ENCODE measurements around the gene LDLRAP1. TPM values are rescaled to one million over a fixed set of nuclear protein-coding genes. Genes with fewer than 3 reads are reported as not detected.
A peak's percentile ranks its signal among the peaks of the same experiment; 100 is the strongest.

Gene LDLRAP1
- total and polyA plus RNA-seq, 9 of the 15 experiments (the other 6 are each of a cell fraction or from before 2014, with no cell fraction given): 0.56 to 29.6 (median 16.2) TPM

DNA sequence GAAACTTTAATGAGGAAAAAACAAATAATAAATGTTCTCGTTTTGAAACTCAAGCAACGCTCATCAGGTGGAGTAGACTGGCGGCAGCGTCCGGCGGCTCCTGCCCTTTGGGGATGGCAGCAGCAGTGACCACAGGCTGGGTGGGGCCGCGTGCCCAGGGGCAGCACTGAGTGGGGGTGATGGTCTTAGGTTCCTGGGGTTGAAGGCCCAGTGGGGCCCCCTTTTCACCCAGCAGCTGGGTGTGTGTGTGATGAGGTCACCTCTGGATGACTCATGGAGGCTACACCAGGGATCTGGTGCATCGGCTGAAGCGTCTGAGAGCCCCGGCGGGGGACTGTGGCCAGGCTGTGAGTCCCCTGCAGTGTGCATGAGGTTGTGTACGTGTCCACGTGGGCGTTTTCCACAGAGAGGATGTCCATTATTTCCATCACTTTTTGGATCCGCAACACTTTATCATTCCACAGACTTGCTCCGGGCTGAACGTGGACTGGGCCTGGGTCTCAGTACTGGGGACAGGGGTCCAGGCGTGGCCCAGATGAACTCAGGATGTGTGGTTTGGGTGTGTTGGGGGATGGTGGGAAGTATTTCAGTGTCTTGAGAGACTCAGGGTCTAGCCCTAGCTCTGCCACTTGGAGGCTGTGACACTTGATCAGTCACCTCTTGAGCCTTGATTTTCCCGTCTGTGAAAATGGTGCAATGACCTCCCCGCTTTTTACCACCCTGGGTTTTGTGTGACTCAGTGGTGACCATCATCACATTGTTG is 25.6 kb downstream of the LDLRAP1 start:
- intact Hi-C loops (cut with micrococcal nuclease) (no loop called here), in situ Hi-C loops (cut with MboI) (loop anchor here (10.0 kb wide), 1 partner anchor 1724 kb away; no protein-coding TSS in a partner anchor)
- WGBS (ENCODE audit: insufficient coverage, low coverage, missing lambda C conversion rate): 43% methylated on average over 21 of the region's 21 CpGs
- peak overlapping the region; percentile 47; the same call in 2 of the 3 replicates for H3K27ac ChIP-seq (ENCODE audit: extremely low read depth, low read depth, low read length)
- H3K27me3 ChIP-seq (ENCODE audit: control insufficient read depth in 2 of 2, insufficient read depth in 2 of 2, low read length in 2 of 2): peaks cover 0 to 17% of the 10 kb centered on the region in 2 experiments; a peak in 2 of 5 replicates
- H3K9ac ChIP-seq (ENCODE audit: insufficient read depth in 1 of 2, low read depth in 2 of 2, low read length in 2 of 2): peak overlapping the region in 1 of 2 experiments; percentile 68; a peak in 2 of 4 replicates
- BruUV-seq (replicated peaks): no TSS peak
- DNase-seq (ENCODE audit: extremely low read depth in 1 of 4, low spot score in 3 of 4) (peak; percentile 81 to 83 (median 82)), ATAC-seq (peak; percentile 81), FAIRE-seq (peak; percentile 76)
- no peaks in the 10 kb centered on the region for H3K79me2 ChIP-seq (ENCODE audit: control insufficient read depth, insufficient read depth, low read length)
- H3K4me2 ChIP-seq (ENCODE audit: insufficient read depth, low read length): peak overlapping the region; percentile 9; the same call in 1 of the 2 replicates
- no peaks in the 10 kb centered on the region for H4K20me1 ChIP-seq (replicated peaks; ENCODE audit: control insufficient read depth, insufficient read depth, low read length)
- POLR2A ChIA-PET: interaction anchor here (0.6 to 6.6 kb wide), 3 partner anchors 10 to 202 kb away, joined by 3 to 39 read pairs (median 10); no protein-coding TSS in a partner anchor
- peaks cover 8% of the 10 kb centered on the region; the same call in 1 of the 3 replicates for H3K36me3 ChIP-seq (ENCODE audit: control insufficient read depth, insufficient read depth, low read length)
- H2AFZ ChIP-seq (ENCODE audit: low read depth, low read length): no peak overlapping the region
- no peak overlapping the region for H3K4me3 ChIP-seq
- peaks cover 11% of the 10 kb centered on the region for H3K9me1 ChIP-seq (ENCODE audit: control insufficient read depth, insufficient read depth, low read length)
- no peaks in the 10 kb centered on the region for H3K9me3 ChIP-seq (replicated peaks; ENCODE audit: control insufficient read depth, insufficient read depth, low read depth, low read length)
- CTCF ChIA-PET (ENCODE audit: low intra/inter-chr PET ratio): interaction anchor here (0.6 kb wide), 1 partner anchor 139 kb away, joined by 3 read pairs; no protein-coding TSS in a partner anchor
- peaks cover 24 to 46% of the 10 kb centered on the region in 2 experiments for H3K4me1 ChIP-seq (replicated peaks in 1 of 2; ENCODE audit: control insufficient read depth in 2 of 2, insufficient read depth in 2 of 2, low read length in 2 of 2)
- TF ChIP-seq, protein P1, sequence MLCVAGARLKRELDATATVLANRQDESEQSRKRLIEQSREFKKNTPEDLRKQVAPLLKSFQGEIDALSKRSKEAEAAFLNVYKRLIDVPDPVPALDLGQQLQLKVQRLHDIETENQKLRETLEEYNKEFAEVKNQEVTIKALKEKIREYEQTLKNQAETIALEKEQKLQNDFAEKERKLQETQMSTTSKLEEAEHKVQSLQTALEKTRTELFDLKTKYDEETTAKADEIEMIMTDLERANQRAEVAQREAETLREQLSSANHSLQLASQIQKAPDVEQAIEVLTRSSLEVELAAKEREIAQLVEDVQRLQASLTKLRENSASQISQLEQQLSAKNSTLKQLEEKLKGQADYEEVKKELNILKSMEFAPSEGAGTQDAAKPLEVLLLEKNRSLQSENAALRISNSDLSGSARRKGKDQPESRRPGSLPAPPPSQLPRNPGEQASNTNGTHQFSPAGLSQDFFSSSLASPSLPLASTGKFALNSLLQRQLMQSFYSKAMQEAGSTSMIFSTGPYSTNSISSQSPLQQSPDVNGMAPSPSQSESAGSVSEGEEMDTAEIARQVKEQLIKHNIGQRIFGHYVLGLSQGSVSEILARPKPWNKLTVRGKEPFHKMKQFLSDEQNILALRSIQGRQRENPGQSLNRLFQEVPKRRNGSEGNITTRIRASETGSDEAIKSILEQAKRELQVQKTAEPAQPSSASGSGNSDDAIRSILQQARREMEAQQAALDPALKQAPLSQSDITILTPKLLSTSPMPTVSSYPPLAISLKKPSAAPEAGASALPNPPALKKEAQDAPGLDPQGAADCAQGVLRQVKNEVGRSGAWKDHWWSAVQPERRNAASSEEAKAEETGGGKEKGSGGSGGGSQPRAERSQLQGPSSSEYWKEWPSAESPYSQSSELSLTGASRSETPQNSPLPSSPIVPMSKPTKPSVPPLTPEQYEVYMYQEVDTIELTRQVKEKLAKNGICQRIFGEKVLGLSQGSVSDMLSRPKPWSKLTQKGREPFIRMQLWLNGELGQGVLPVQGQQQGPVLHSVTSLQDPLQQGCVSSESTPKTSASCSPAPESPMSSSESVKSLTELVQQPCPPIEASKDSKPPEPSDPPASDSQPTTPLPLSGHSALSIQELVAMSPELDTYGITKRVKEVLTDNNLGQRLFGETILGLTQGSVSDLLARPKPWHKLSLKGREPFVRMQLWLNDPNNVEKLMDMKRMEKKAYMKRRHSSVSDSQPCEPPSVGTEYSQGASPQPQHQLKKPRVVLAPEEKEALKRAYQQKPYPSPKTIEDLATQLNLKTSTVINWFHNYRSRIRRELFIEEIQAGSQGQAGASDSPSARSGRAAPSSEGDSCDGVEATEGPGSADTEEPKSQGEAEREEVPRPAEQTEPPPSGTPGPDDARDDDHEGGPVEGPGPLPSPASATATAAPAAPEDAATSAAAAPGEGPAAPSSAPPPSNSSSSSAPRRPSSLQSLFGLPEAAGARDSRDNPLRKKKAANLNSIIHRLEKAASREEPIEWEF (CRISPR knock-in tag; IDR thresholded peaks at IDR 0.05): no peak
- TF ChIP-seq ATF7 (IDR thresholded peaks at IDR 0.05): peak; percentile 92
- TF ChIP-seq, protein P2, sequence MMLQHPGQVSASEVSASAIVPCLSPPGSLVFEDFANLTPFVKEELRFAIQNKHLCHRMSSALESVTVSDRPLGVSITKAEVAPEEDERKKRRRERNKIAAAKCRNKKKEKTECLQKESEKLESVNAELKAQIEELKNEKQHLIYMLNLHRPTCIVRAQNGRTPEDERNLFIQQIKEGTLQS (IDR thresholded peaks at IDR 0.05): peak; percentile 99
- TF ChIP-seq, protein P2 (CRISPR knock-in tag; conservative IDR thresholded peaks at IDR 0.05): peak; percentile 96
- no peak for TF ChIP-seq FOXK1 (CRISPR knock-in tag; IDR thresholded peaks at IDR 0.05; ENCODE audit: borderline replicate concordance)
- TF ChIP-seq RBM25 (IDR thresholded peaks at IDR 0.05; ENCODE audit: low read depth, low read length, severe bottlenecking): no peak
- TF ChIP-seq ZNF23 (CRISPR knock-in tag; IDR thresholded peaks at IDR 0.05): no peak
- no peak for TF ChIP-seq TRIM24 (IDR thresholded peaks at IDR 0.05)
- peak; percentile 80 for TF ChIP-seq ARID1B (IDR thresholded peaks at IDR 0.05)
- TF ChIP-seq NONO (IDR thresholded peaks at IDR 0.05; ENCODE audit: low read depth in 2 of 2, low read length in 1 of 2): no peak
- no peak for TF ChIP-seq KLF10 (CRISPR knock-in tag; IDR thresholded peaks at IDR 0.05)
- TF ChIP-seq POLR2A (conservative IDR thresholded peaks at IDR 0.05): peak; percentile 31; the same call in 1 of the 2 replicates
- 0 out of 2 replicates have a peak, but pooled peaks have one; percentile 55 for TF ChIP-seq SMARCC2 (IDR thresholded peaks at IDR 0.05; ENCODE audit: low read depth)
- TF ChIP-seq ZNF785 (CRISPR knock-in tag; IDR thresholded peaks at IDR 0.05): no peak
- no peak for TF ChIP-seq TBL1XR1 (IDR thresholded peaks at IDR 0.05; ENCODE audit: low read length in 2 of 2)

Measured in K562 (cell line).